Mesenchymal stem cell (in vitro differentiated cells and primary cell): Measurements from ENCODE around the gene CRADD.

Experiments used
- DNase-seq: peaks from one replicate; pipeline ENCODE4 v3.0.0-alpha.2; 2013
- H2AFZ ChIP-seq: one replicate; pipeline ENCODE4 v1.6.1; 2013; ENCODE audit warnings: low read depth, mild to moderate bottlenecking, control low read depth, inconsistent platforms, low read length, moderate library complexity
- H2AK5ac ChIP-seq: 2 replicates; pipeline ENCODE4 v1.6.1; 2013; ENCODE audit warnings: low read length, moderate library complexity, mild to moderate bottlenecking, inconsistent platforms; ENCODE audit not compliant: severe bottlenecking
- H2BK120ac ChIP-seq: one replicate; pipeline ENCODE4 v1.6.1; 2013; ENCODE audit warnings: low read depth, mild to moderate bottlenecking, inconsistent platforms, low read length, moderate library complexity
- H2BK12ac ChIP-seq, 2 experiments: one replicate each; pipeline ENCODE4 v1.6.1; 2013; ENCODE audit warnings: inconsistent platforms in 2 of 2, low read length in 2 of 2, mild to moderate bottlenecking in 2 of 2, moderate library complexity in 2 of 2, control low read depth in 1 of 2
- H2BK15ac ChIP-seq: one replicate; pipeline ENCODE4 v1.6.1; 2013; ENCODE audit warnings: mild to moderate bottlenecking, low read depth, inconsistent platforms; ENCODE audit not compliant: poor library complexity, severe bottlenecking
- H2BK5ac ChIP-seq: 2 replicates; pipeline ENCODE4 v1.6.1; 2013; ENCODE audit warnings: low read depth, mild to moderate bottlenecking, low read length, control low read depth, inconsistent platforms; ENCODE audit not compliant: poor library complexity, severe bottlenecking
- H3K14ac ChIP-seq, 2 experiments: one replicate each; pipeline ENCODE4 v1.6.1; 2013; ENCODE audit warnings: inconsistent platforms in 2 of 2, low read length in 2 of 2, control low read depth in 1 of 2, mild to moderate bottlenecking in 1 of 2, moderate library complexity in 1 of 2
- H3K18ac ChIP-seq, 2 experiments: one replicate each; pipeline ENCODE4 v1.6.1; 2013; ENCODE audit warnings: inconsistent platforms in 2 of 2, low read length in 2 of 2, control low read depth in 1 of 2, low read depth in 1 of 2, mild to moderate bottlenecking in 1 of 2
- H3K23ac ChIP-seq, 2 experiments: one replicate each; pipeline ENCODE4 v1.6.1; 2013; ENCODE audit warnings: inconsistent platforms in 2 of 2, low read length in 2 of 2, mild to moderate bottlenecking in 2 of 2, moderate library complexity in 2 of 2, control low read depth in 1 of 2
- H3K27ac ChIP-seq: 2 replicates; pipeline ENCODE4 v1.5.1; 2013; ENCODE audit warnings: mild to moderate bottlenecking, moderate library complexity, low read length, control low read depth, inconsistent platforms; ENCODE audit not compliant: poor library complexity, severe bottlenecking
- H3K27me3 ChIP-seq, 2 experiments: 2 replicates each; pipeline versions ENCODE4 v1.6.1 to v1.7.0; 2013; ENCODE audit warnings: low read length in 2 of 2, mild to moderate bottlenecking in 2 of 2, moderate library complexity in 2 of 2, control low read depth in 1 of 2, inconsistent platforms in 1 of 2; ENCODE audit not compliant: control insufficient read depth in 1 of 2, insufficient read depth in 1 of 2
- H3K36me3 ChIP-seq, 2 experiments: 2 replicates each; pipeline versions ENCODE4 v1.6.1 to v1.7.0; 2013; ENCODE audit warnings: low read length in 2 of 2, control low read depth in 1 of 2, inconsistent platforms in 1 of 2, low read depth in 1 of 2, mild to moderate bottlenecking in 1 of 2; ENCODE audit not compliant: insufficient read depth in 2 of 2, control insufficient read depth in 1 of 2
- H3K4ac ChIP-seq, 2 experiments: one replicate each; pipeline ENCODE4 v1.6.1; 2013; ENCODE audit warnings: inconsistent platforms in 2 of 2, low read length in 2 of 2, mild to moderate bottlenecking in 2 of 2, moderate library complexity in 2 of 2, control low read depth in 1 of 2, low read depth in 1 of 2
- H3K4me1 ChIP-seq: 2 replicates; pipeline ENCODE4 v1.6.1; 2013; ENCODE audit warnings: low read depth, low read length, control low read depth; ENCODE audit not compliant: control insufficient read depth, insufficient read depth
- H3K4me2 ChIP-seq: 2 replicates; pipeline ENCODE4 v1.6.1; 2013; ENCODE audit warnings: low read length, mild to moderate bottlenecking, inconsistent platforms; ENCODE audit not compliant: poor library complexity, severe bottlenecking
- H3K4me3 ChIP-seq, 2 experiments: 2 replicates each; pipeline versions ENCODE4 v1.5.1 to v1.7.0; 2013; ENCODE audit warnings: low read length in 2 of 2, mild to moderate bottlenecking in 2 of 2, control low read depth in 1 of 2, low read depth in 1 of 2; ENCODE audit not compliant: insufficient read depth in 1 of 2
- H3K79me1 ChIP-seq: replicated peaks from 2 replicates; pipeline ENCODE4 v1.6.1; 2013; ENCODE audit warnings: mild to moderate bottlenecking, control low read depth, low read length, inconsistent platforms; ENCODE audit not compliant: poor library complexity, severe bottlenecking
- H3K9ac ChIP-seq: 2 replicates; pipeline ENCODE4 v1.7.0; 2013; ENCODE audit warnings: mild to moderate bottlenecking, low read length, moderate library complexity
- H3K9me3 ChIP-seq: 2 replicates; pipeline ENCODE4 v1.7.0; 2013; ENCODE audit warnings: mild to moderate bottlenecking, low read length; ENCODE audit not compliant: control insufficient read depth
- H4K8ac ChIP-seq: one replicate; pipeline ENCODE4 v1.6.1; 2013; ENCODE audit warnings: inconsistent platforms, mild to moderate bottlenecking, low read length, moderate library complexity
- H4K91ac ChIP-seq: one replicate; pipeline ENCODE4 v1.6.1; 2013; ENCODE audit warnings: mild to moderate bottlenecking, low read length, inconsistent platforms
- WGBS: methylation state at CpG from one replicate; pipeline ENCODE4 v1.1.7; 2013; ENCODE audit warnings: mixed read lengths; 5-methylcytosine and 5-hydroxymethylcytosine counted together

CRADD gene

GRCh38 chr12:93784339-93785086 is 107.3 kb downstream of the CRADD start:
- Histone ChIP-seq H3K36me3 (no peaks in the 10 kb centered on the region), H2BK120ac (no peak overlapping the region), H3K4me3 (peak overlapping the region in 1 of 2 experiments; percentile 12), H3K4me1 (peaks cover 6% of the 10 kb centered on the region), H3K79me1 (peaks cover 5% of the 10 kb centered on the region), H3K23ac (no peak overlapping the region), H4K91ac (no peak overlapping the region), H3K9ac (peak overlapping the region; percentile 73), H3K4ac (peak overlapping the region in 1 of 2 experiments; percentile 34), H3K18ac (peak overlapping the region; percentile 0 to 28), H3K27me3 (no peaks in the 10 kb centered on the region), H2AFZ (no peak overlapping the region), H2BK12ac (peak overlapping the region; percentile 21 to 80), H2BK15ac (peak overlapping the region; percentile 65), H2BK5ac (no peak overlapping the region), H3K27ac (peak overlapping the region; percentile 66), H4K8ac (no peak overlapping the region), H2AK5ac (no peak overlapping the region), H3K9me3 (no peaks in the 10 kb centered on the region), H3K14ac (no peak overlapping the region), H3K4me2 (no peak overlapping the region)
- 7% methylated on average over 7 of the region's 9 CpGs for WGBS
- DNase-seq: peak; percentile 63

DNA sequence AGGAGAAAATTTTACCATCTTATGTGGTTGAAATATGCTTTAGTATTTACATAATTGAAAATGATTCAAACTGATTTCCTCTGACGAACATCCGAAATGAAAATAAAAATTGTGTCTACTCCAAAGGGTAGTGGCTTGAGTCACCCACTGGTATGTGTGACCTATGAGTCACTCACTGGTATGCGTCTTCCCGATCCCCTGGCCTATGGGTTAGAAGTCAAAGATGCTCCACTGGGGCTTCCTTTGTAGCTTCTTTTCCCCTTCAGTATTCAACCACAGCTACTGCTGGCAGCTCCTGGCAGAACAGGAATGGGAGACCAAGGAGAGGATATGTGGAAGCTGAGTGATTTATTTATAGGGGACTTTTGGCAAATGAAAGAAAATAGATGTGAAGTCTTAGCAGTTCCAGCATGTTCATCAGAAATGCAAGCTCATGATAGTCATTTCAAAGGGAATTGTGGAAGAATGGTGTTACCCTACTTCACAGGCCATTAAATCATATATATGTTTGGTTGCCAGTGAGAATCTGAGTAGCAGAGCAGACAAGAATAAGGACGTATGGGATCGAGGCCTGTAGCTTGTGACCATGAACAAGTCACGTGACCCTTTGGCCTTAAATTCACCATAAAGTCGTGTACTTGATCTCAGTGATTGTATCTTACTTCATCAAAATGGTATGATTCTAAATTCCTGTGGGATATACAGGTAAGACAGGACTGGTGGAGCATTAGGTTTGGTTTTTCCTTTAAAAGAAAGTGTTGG is 108.3 kb downstream of the CRADD start:
- H3K9ac ChIP-seq: peak overlapping the region; percentile 73
- H3K9me3 ChIP-seq: no peaks in the 10 kb centered on the region
- H2AFZ ChIP-seq: no peak overlapping the region
- no peak overlapping the region for H2AK5ac ChIP-seq
- DNase-seq: peak; percentile 90
- H3K4me1 ChIP-seq: peaks cover 6% of the 10 kb centered on the region
- peak overlapping the region; percentile 86 for H3K27ac ChIP-seq
- H2BK5ac ChIP-seq: no peak overlapping the region
- H3K23ac ChIP-seq: no peak overlapping the region
- H2BK12ac ChIP-seq: peak overlapping the region in 1 of 2 experiments; percentile 78
- H4K91ac ChIP-seq: peak overlapping the region; percentile 66
- H4K8ac ChIP-seq: peak overlapping the region; percentile 55
- H3K4me2 ChIP-seq: peak overlapping the region; percentile 2
- peak overlapping the region in 1 of 2 experiments; percentile 4 for H3K4ac ChIP-seq
- H3K4me3 ChIP-seq: peak overlapping the region in 1 of 2 experiments; percentile 16
- H3K18ac ChIP-seq: peak overlapping the region; percentile 54 to 84
- H2BK120ac ChIP-seq: peak overlapping the region; percentile 73
- H3K36me3 ChIP-seq: no peaks in the 10 kb centered on the region
- 2% methylated on average over 8 of the region's 8 CpGs for WGBS
- H3K14ac ChIP-seq: peak overlapping the region in 1 of 2 experiments; percentile 58
- no peaks in the 10 kb centered on the region for H3K27me3 ChIP-seq
- H2BK15ac ChIP-seq: no peak overlapping the region
- H3K79me1 ChIP-seq: peaks cover 3% of the 10 kb centered on the region

DNA sequence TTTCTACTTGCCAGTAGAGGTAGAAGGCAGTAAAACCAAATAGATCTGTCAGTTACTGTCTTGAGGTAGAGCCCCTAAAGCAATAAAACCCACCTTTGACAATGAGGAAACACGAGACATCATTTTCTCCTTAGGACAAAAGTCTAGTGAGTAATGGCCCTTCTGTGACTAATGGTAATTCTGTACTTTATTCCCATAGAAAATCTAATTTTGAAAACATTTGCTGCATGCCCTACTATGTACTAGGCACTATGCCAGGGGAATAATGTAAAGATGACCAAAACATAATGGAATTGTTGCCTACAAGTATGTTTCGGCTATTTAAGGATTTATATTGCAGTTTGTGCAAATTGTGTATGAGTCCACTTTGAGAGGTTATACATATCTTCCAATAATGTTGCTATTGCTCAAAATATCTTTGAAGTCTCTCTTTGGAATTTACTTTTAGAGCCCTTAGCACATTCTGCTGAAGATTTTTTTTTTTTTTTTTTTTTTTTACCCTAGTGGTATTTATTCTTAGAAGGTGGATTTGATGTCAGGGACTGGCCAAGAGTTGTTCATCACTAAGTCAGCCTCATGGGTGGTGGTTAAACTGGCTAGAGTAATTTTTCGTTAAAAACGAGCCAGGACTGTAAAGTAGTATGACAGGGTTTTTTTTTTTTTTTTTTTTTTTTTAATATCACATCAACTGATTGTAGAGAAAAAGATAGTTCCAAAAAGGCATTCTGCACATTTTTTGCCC is 109.7 kb downstream of the CRADD start:
- Histone ChIP-seq H3K4me2 (no peak overlapping the region), H3K79me1 (peaks cover 3% of the 10 kb centered on the region), H2BK5ac (no peak overlapping the region), H3K9me3 (no peaks in the 10 kb centered on the region), H3K27me3 (no peaks in the 10 kb centered on the region), H2BK12ac (no peak overlapping the region), H3K27ac (no peak overlapping the region), H3K36me3 (no peaks in the 10 kb centered on the region), H2AK5ac (no peak overlapping the region), H4K8ac (no peak overlapping the region), H2BK15ac (no peak overlapping the region), H4K91ac (no peak overlapping the region), H2AFZ (no peak overlapping the region), H3K14ac (no peak overlapping the region), H2BK120ac (no peak overlapping the region), H3K4ac (no peak overlapping the region), H3K23ac (no peak overlapping the region), H3K9ac (no peak overlapping the region), H3K18ac (no peak overlapping the region), H3K4me3 (no peak overlapping the region), H3K4me1 (peaks cover 6% of the 10 kb centered on the region)
- 38% methylated on average over 1 of the region's 4 CpGs for WGBS
- no peak for DNase-seq
